GM19328 (cell line): ENCODE data around the gene EBF4.

Experiments
- ATAC-seq: cut with Tn5 transposase; IDR thresholded peaks from one replicate; pipeline ENCODE4 v1.9.1; 2021; ENCODE audit warnings: mild to moderate bottlenecking, moderate library complexity; ENCODE audit not compliant: unreplicated experiment

The EBF4 gene, protein sequence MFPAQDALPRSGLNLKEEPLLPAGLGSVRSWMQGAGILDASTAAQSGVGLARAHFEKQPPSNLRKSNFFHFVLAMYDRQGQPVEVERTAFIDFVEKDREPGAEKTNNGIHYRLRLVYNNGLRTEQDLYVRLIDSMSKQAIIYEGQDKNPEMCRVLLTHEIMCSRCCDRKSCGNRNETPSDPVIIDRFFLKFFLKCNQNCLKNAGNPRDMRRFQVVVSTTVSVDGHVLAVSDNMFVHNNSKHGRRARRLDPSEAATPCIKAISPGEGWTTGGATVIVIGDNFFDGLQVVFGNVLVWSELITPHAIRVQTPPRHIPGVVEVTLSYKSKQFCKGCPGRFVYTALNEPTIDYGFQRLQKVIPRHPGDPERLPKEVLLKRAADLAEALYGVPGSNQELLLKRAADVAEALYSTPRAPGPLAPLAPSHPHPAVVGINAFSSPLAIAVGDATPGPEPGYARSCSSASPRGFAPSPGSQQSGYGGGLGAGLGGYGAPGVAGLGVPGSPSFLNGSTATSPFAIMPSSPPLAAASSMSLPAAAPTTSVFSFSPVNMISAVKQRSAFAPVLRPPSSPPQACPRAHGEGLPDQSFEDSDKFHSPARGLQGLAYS

DNA sequence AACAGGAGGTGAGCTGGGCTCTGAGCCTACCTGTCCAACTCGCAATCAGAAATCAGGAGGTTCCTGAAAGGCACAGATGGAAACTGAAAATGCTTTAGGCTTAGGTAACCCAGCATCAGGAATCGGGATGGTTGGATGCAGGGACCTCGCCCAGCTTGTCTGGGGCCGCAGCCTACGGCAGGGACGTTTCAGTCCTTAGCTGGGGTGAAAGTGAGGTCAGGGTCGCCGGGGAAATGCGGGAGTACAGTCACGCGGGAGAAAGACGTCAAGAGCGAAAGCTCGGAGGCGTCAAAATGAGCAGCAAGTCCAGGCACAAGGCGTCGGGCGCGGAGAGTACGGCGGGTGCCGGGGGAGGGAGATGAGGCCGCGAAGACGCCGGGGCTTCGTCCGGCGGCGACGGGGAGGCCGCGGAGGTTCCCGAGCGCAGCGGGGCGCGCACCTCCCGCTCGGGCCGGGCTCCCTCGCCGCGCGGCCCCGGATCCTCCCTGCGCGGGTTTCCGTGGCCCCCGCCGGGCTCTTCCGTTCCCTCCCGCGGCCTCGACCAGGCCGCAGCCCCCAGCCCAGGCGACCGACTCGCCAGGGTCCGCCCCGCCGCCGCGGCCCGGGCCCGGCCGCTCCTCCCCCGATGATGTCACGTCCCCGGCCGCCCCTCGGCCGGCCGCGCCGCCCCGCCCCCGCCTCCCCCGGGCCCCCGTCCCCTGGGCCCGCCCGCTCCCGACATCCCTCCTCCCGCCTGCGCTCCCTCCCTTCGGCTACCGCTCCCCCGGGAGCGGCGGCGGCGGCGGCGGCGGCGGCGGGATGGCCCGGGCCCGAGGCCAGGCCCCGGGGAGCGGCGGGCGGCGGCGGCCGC, at the start of gene EBF4:
EBF4 (plus strand) TSS at position 745 of the 850 bp plus-strand sequence. CDS start 866 bp downstream, outside the sequence.
- ATAC-seq: no peak

DNA sequence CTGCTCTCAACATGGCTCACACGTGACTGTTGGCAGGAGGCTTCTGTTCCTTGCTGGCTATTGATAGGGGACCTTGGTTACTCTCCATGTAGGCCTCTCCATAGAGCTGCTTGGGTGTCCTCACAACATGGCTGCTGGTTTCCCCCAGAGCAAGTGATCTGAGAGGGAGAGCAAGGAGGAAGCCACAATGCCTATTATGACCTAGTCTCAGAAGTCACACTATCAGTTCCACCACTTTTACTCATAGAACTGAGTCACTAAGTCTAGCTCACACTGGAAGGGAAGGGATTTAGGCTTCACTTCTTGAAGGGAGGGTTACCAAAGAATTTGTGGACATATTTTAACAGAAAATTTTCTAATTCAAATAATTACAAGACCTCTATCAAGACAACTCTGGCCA, 48.9 kb upstream of the EBF4 start:
- ATAC-seq: no peak

DNA sequence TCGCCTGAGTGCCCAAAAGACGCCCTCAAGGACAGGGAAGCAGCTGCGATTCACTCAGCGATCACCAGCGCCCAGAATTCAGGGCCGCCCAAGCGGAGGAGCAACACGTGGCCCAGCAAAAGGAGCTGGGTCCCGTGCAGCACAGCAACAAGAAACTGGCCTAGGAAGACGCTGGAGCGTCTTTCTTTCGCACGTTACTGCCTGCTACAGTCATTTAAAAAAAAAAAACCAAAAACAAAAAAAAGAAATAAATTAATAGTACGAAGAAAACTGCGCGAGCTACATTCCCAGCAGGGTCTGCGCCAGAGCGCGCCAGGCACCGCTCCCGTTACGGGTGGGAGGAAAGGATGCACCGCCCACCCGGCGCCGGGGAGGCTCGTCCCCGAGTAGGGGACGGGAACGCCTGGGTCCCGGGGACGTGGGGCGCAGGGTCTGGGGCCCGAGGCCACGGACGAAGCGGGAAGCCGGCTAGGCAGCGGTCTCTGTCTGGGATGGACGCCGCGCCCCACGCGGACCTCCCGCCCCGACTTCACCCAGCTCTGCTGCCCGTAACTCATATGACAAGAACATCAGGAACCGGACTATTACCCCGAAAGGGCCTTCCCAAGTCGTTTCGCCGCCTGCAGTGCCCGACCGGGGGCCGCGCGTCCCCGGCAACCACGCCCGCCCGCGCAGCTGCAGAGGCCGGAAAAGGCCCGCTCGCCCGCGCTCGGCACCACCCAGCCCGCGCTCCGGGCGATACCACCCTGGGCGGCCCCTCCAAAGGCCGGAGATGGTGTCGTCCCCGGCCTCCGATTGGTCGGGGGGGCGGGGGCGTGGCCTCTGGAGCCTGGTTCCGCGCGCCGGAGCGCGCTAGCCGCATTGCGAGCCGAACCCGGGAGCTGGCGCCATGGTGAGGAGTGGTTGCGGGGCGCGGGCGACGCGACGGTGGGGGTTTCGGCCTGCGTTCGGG, 40.5 kb upstream of the EBF4 start, which contains the start of gene NOP56:
NOP56 (plus strand) TSS at position 861 of the 952 bp plus-strand sequence; CDS start at position 890, 29 bp downstream.
- ATAC-seq: peak; percentile 81

DNA sequence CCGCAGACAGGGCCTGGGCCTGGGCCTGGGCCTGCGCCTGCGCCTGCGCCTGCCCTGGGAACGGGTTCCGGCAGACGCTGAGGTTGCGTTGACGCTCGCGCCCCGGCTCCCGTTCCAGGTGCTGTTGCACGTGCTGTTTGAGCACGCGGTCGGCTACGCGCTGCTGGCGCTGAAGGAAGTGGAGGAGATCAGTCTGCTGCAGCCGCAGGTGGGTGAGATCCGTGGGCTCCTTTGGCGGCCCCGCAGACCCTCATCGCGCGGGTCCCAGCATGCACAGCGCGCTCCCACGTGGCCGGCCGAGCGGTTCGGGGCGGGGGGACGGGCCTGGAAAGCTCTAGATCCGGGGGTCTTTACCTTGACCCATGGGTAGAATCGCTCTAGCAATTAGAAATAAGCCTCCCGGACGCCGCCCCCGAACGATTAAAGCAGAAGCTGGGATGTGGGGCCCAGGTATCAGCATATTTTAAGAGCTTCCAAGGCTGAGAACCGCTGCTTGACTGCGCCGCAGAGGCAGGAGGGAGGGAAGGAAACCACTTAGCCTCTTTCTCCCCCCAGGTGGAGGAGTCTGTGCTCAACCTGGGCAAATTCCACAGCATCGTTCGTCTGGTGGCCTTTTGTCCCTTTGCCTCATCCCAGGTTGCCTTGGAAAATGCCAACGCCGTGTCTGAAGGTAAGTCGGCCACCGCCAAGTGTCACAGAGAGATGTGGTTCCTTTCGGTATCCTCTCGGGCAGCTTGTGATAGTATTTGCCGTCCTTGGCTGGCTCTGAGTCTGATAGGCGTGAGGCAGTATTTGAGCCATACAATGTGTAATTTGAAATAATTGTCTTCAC, 39.6 kb upstream of the EBF4 start:
- peak; percentile 42 for ATAC-seq

DNA sequence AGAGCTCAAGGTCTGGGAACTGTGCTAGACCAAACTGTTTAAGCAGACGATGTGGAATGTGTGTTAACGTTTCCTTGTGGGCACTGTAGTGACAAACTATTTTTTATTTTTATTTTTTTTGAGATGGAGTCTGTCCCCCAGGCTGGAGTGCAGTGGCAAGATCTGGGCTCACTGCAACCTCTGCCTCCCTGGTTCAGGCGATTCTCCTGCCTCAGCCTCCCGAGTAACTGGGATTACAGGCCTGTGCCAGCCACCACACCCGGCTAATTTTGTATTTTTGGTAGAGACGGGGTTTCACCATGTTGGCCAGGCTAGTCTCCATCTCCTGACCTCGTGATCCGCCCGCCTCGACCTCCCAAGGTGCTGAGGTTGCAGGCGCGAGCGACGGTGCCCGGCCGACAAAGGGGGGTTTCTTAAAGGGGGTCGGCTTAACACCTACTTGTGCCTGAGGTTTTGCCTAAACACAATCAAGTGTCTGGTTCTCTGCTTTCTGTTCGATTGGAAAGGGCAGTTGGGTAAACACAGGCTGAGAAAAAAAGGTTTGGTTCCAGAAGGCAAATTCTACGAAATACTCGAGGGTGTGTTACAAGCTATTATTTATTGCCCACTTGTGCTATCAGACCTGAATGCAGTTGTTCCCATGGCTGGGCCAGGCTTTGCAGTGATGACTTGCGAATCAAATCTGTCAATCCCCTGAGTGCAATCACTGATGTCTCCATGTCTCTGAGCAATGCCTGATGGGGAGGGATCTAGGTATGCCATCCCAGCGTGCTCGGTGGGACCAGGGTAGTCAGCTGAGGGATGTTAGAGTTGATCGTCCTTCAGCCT, 38.8 kb upstream of the EBF4 start:
- ATAC-seq: no peak

DNA sequence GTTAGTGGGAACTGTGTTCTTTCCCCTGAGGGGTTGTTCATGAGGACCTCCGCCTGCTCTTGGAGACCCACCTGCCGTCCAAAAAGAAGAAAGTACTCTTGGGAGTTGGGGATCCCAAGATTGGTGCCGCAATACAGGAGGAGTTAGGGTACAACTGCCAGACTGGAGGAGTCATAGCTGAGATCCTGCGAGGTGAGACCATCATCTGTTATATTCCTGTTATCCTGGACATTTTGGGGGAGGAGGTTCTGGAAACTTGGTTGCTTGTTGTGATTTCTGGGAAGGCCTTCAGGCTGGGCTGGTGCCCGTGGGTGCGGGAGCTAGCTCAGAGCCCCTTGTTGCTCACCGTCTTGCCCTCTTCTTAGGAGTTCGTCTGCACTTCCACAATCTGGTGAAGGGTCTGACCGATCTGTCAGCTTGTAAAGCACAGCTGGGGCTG, 38.2 kb upstream of the EBF4 start:
- ATAC-seq: no peak

DNA sequence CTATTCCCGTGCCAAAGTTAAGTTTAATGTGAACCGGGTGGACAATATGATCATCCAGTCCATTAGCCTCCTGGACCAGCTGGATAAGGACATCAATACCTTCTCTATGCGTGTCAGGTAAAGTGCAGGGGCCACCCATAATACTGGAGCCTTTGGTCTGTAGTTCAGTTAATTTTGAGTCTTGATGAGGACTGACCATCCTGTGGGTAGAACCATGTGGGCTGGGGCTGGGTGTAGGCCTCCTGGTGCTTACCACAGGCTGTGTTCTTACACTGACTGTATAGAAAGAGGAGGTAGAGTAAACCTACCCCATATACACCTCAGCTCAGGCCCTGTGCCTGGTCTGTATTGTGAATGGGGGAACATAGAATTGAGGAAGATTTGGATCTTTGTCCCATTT, 37.7 kb upstream of the EBF4 start:
- ATAC-seq: no peak

DNA sequence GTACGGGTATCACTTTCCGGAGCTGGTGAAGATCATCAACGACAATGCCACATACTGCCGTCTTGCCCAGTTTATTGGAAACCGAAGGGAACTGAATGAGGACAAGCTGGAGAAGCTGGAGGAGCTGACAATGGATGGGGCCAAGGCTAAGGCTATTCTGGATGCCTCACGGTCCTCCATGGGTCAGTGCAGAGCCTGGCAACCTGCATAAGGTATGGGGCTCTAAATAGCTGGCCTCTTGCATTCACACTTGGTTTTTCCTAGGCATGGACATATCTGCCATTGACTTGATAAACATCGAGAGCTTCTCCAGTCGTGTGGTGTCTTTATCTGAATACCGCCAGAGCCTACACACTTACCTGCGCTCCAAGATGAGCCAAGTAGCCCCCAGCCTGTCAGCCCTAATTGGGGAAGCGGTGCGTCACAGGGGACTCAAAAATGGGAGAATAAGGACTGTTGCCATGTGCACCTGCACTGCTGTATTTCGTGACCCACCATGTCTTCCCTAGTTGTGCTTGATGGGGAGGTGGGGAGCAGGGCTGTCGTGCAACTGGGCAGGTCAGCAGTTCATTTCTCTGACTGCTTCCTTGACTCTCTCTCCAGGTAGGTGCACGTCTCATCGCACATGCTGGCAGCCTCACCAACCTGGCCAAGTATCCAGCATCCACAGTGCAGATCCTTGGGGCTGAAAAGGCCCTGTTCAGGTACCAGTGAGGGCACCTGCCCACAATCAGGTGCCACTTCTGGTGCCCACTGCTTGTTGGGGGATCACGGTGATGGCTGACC, 37.1 kb upstream of the EBF4 start:
- no peak for ATAC-seq

DNA sequence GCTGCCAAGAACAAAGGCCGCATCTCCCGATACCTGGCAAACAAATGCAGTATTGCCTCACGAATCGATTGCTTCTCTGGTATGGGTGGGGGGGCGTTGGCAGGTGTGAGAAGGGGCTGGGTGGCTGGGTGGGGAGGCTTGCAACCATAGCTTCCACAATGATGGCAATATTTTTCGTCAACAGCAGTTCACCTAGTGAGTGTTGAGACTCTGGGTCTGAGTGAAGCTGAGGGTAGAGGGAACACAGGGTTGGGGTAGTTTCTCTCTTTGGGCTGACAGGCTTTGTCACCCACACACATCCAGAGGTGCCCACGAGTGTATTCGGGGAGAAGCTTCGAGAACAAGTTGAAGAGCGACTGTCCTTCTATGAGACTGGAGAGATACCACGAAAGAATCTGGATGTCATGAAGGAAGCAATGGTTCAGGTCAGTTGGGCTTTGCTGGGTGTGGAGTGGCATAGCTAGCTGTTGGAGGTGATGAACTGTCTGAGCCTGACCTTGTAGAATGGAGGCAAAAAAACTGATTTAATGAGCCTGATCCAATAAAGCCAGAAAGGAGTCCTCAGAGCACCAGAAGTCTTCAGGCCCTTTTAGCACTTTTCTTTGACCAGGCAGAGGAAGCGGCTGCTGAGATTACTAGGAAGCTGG, 36.0 kb upstream of the EBF4 start:
- no peak for ATAC-seq

DNA sequence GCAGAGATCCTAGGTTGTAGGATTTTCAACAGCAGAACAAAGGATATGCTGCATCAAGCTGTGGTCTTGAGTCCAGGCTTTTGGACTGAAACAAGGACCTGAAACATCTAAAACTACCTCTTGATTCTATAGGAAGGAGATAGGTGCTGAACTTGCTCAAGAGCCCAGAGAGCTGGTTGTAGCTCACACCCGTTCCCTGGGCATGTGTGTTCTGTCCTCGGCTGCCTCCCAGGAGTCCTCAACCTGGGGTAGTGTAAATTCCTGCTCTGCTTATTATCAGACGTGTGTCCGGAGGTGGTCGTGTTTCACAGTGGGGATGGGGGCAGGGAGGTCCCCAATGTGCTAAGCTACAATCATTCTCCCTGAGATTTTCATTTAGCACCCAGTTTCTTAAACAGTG, 35.3 kb upstream of the EBF4 start:
- ATAC-seq: no peak

DNA sequence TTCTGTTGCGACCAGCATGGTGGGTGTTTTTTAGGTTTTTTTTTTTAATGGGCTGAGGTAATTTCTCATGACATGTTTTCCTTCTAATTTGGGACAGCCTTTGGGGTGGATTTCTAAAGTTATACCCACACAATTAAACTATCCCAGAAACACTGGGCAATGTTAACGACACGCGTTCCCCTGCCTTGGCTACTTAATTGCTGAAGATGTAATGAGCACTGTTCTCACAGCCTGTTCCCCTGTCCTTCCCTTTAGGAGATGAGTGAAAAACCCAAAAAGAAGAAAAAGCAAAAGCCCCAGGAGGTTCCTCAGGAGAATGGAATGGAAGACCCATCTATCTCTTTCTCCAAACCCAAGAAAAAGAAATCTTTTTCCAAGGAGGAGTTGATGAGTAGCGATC, 34.9 kb upstream of the EBF4 start:
- ATAC-seq: no peak

DNA sequence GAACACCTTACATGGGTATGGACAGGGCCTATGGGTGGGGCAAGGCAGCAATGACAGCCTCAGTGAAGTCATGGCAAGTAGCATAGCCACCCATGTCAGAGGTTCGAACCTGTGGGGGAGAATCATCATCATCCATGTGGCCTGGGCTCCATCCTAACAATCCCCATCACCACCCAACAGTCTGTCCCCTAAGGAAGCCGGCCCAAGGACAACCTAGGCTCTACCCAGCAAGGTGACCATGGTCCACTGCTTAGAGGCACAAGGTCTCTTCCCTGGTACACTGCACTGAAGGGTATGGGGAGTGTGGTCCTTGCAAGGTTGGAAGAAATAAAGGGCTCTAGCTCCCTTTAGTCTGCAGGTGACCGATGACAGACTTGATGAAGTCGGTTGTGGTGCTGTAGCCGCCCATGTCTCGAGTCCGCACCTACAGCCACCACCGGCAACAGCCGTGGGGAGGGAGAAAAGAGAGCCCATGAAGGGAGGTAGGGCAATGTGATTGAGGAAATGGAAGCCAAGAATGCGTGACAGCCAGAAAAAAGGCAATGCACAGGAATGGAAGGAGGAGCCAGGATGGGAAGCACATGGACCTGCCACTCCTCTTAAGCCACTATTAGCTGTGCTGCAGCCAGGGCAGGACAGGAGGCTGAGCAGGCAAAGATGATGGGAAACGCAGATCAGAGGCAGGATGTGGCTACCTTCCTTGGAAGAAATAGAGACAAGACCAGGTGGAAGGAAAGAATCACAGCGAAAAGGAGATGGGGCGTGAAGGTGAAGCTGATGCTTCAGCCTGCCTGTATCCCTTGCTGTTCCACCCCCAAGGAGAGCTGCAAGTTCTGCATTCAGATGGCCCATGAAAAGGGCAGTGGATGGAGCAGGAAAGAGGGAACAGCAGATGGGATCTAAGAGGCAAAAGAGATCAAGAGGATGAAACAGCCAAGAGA, 33.9 kb upstream of the EBF4 start:
- no peak for ATAC-seq

DNA sequence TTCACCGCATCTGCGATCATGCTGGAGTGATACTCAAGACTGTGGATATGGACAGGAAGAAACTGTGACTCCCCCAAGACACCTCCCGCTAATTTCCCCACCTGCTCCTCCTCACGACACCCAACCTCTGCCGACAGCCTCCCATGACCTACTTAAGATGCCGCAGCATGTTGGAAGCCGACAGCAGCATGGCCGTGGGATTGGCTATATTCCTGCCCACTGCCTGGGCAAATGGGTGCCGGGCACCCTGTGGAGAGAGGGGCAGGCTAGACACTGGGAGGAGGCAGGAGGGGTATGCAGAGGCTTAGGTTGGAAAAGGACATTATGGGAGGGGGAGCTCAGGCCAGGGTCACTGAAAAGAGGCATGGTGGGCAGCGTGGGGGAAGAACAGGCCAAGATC, 33.0 kb upstream of the EBF4 start:
- no peak for ATAC-seq

DNA sequence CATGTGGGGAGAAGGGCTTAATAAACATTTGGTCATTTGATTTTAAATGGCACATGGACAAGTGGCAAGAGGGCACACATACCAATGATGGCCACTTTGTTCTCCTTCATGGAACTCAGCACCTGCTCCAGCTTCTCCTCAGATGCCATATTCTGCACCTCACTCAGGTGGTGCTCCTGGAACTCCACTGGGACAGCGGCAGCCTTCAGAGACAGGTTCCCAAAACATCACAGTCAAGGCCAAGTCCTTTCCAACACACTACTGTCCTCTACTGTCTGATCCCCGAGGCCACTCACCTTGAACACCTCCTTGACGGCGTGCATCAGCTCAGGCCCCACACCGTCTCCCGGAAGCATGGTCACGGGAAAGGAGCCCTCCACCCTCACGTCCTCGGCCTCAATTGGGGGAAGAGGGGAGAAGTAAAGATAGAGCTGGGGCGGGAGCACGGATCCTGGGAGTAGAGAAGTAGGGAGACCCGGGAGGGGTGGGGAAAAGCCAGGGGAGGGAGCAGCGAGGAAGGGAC, 29.2 kb upstream of the EBF4 start:
- no peak for ATAC-seq

DNA sequence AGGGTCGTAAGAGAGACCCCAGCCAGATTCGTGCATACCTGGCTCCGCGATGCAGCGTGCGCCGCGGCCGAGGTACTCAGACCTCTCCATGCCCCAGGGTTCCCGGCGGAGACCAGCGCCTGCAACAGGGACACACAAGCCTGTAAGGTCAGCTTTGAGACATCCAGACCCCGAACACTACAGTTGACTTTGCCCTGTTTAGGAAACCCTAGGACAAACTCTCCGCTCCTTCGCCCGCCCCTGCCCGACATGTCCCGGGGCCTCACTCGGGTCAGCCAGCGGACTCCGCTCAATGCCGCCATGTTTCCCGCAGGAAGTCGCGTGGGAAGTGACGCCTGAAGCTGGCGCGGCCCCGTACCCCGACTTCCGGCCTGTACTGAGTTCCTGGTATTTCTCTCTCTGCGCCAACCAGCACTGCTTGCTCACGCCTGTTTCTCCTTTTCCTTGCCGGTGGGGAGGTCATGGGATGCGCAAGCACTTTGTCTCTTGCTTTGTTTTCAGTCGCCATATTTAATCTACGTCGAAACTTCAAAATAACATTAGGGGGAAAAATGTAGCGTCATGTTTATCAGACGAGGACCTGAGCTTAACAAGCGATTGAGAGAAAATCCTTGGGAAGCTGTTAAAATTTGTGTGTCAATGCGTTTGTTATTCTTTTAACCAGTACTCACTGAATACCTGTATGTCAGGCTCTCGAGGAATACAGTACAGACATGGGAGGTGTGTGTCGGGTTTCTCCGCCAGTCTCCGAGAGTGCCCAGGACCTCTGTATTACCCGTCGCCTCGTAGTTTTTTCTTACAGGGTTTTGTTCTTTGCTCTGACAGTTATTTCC, 28.5 kb upstream of the EBF4 start, which contains the start of gene IDH3B:
IDH3B (minus strand) TSS at position 330 of the 833 bp plus-strand sequence; CDS start at position 302, 28 bp downstream.
- peak; percentile 77 for ATAC-seq
